OCI-LY1 (cell line): ENCODE data around the gene KANK4.

Source experiments
- EZH2 ChIP-seq: fragments of 200-600 bp; sonication (generic), shearing (Covaris generic); IDR thresholded peaks from 2 replicates; pipeline ENCODE4 v1.8.0; 2017; ENCODE audit warnings: borderline replicate concordance, mixed run types, mild to moderate bottlenecking, antibody characterized with exemption, low read length, moderate library complexity, mixed read lengths
- TF ChIP-seq, protein P1 (sequence below): fragments of 200-600 bp; sonication (generic), shearing (Covaris generic); IDR thresholded peaks from 2 replicates; pipeline ENCODE4 v1.5.1; 2017; ENCODE audit warnings: mild to moderate bottlenecking, antibody characterized with exemption, low read length, moderate library complexity, mixed read lengths

- TF ChIP-seq, protein P1, sequence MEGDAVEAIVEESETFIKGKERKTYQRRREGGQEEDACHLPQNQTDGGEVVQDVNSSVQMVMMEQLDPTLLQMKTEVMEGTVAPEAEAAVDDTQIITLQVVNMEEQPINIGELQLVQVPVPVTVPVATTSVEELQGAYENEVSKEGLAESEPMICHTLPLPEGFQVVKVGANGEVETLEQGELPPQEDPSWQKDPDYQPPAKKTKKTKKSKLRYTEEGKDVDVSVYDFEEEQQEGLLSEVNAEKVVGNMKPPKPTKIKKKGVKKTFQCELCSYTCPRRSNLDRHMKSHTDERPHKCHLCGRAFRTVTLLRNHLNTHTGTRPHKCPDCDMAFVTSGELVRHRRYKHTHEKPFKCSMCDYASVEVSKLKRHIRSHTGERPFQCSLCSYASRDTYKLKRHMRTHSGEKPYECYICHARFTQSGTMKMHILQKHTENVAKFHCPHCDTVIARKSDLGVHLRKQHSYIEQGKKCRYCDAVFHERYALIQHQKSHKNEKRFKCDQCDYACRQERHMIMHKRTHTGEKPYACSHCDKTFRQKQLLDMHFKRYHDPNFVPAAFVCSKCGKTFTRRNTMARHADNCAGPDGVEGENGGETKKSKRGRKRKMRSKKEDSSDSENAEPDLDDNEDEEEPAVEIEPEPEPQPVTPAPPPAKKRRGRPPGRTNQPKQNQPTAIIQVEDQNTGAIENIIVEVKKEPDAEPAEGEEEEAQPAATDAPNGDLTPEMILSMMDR = no peak
- TF ChIP-seq EZH2 = no peak
Measured at GRCh38 chr1:62269439-62269838, 49.8 kb downstream of the KANK4 start.
